GM12892 (cell line): ENCODE measurements around the gene LACRT.
"Not testable (repeated sequence)": the region's sequence is repeated elsewhere in the genome, so short reads cannot be mapped to it uniquely, and the experiment has no call there.

Source experiments
- DNase-seq: peaks from one replicate; pipeline ENCODE4 v3.0.0; 2011; ENCODE audit not compliant: insufficient read length
- FAIRE-seq: peaks from 2 replicates; lab custom pipeline; 2011; peaks lifted over from hg19 to GRCh38; lab: Jason Lieb, UNC
- POLR2A ChIP-seq: IDR thresholded peaks from 2 replicates; pipeline ENCODE4 v1.6.1; 2011; ENCODE audit warnings: low read depth, low read length, control low read depth
- POLR2AphosphoS5 ChIP-seq: IDR thresholded peaks from 2 replicates; pipeline ENCODE4 v1.6.1; 2011; ENCODE audit warnings: low read depth, low read length, control low read depth
- TAF1 ChIP-seq: IDR thresholded peaks from 2 replicates; pipeline ENCODE4 v1.6.1; 2011; ENCODE audit warnings: low read depth, mild to moderate bottlenecking, control low read depth, low read length, borderline replicate concordance

LACRT gene

DNA sequence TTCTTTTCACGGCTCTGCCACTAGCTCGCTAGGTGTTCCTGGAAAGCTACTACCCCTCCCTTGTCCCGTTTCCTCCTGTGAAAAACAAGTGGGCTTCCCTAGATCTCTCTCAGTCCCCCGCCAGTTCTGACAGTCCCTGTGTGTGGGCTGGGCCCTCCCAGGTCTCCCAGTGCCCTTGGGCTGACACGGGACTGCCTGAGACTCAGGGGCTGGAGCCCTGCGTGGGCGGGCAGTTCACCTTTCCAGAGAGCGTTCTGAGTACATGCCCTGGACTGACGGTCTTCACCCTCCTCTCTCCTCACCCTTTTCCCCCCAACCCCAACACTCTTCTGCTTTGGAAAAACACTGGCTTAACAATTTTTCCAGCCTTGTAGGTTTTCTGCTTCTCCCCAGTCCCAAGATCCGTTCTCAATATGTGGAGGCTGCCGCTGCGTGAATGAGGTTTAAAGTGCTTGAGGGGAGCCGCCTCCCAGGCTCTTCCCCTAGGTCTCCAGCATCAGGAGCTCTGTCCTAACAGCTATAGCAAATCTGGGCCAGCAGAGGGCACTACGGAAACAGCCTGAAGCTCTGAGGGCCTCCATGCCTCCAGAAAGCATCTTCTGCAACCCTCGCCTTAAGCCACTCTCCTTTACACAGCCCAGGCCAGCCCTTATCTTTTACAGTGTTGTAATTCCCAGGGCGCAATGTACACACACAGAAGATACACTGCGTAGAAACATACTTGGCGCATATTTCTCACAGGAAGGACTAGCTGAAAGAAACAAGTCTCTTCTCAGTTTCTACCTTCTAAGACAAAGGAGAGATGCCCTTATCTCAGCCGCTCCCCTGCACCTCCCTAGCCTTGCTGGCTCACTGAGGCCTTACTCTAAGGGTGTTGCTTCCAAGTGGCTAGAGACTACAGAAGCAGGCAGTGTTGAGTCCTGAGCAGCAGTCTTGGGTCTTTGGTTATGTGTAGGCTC is 23.9 kb upstream of the LACRT start:
- peak; percentile 44 for FAIRE-seq
- peak; percentile 41 for DNase-seq
- TF ChIP-seq POLR2A, result no peak

- FAIRE-seq (no peak), DNase-seq (no peak)
- TF ChIP-seq TAF1, result no peak
- TF ChIP-seq POLR2AphosphoS5, result no peak
- no peak for TF ChIP-seq POLR2A
These were observed 22.5 kb upstream of the LACRT start for GRCh38 chr12:54657105-54657607.

GRCh38 chr12:54654926-54655325 is 20.2 kb upstream of the LACRT start:
- TF ChIP-seq TAF1 (no peak), POLR2A (no peak), POLR2AphosphoS5 (no peak)
- FAIRE-seq (no peak), DNase-seq (no peak)

DNA sequence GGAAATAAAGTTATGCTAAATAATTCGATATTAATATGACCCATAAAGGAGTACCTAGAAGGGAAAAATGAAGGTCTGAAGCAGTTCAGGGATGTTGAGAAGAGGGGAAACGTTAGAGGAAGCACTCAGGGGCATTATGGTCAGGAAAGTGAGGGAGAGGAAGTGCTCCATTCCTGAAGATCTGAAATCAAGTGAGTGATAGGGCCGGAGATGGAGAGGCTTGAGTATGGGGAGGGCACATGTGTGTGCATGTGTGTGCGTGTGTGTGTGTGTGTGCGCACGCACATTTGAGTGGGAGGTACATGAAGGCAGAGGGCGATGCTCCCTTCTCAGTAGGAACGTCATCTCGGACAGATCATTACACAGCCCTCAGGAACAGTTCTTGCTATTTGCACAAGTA is 18.3 kb upstream of the LACRT start:
- TF ChIP-seq TAF1 (no peak), POLR2A (no peak), POLR2AphosphoS5 (no peak)
- DNase-seq, result no peak
- FAIRE-seq, result no peak

DNA sequence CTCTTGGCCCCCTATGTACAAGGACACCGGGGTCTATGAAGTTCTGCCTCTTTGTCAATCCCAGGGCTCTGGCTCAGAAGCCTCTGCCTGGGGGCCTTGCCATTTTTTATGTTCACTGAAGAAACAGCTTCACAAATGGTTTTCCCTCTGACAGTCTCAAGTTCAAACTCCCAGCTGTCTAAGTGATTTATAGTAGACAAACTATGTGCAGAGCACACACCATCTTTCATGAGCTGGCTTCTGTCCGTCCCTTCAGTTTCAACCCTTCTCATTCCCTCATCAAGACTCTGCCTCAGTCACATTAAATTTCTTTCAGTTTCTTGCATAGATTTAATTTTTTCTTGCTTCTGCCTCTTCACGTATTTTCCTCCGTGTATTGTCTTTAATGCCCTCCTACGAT is 16.2 kb upstream of the LACRT start:
- FAIRE-seq (no peak), DNase-seq (no peak)
- TF ChIP-seq TAF1 (no peak), POLR2A (no peak), POLR2AphosphoS5 (no peak)

- no peak for DNase-seq
- TF ChIP-seq TAF1 (no peak), POLR2A (no peak), POLR2AphosphoS5 (no peak)
- no peak for FAIRE-seq
These were observed 15.7 kb upstream of the LACRT start for GRCh38 chr12:54650409-54650808.

- FAIRE-seq, result no peak
These were observed 15.1 kb upstream of the LACRT start for GRCh38 chr12:54649825-54650224.

GRCh38 chr12:54648265-54648664 is 13.6 kb upstream of the LACRT start, which contains the start of gene DCD:
Gene DCD, minus strand, starts transcription at chr12:54648365. Its CDS starts 62 bp downstream, at chr12:54648303.
- no peak for TF ChIP-seq POLR2A
- TF ChIP-seq TAF1, result no peak
- no peak for TF ChIP-seq POLR2AphosphoS5
- DNase-seq (no peak), FAIRE-seq (no peak)

More at GRCh38 chr12:54649825-54650224, 15.1 kb upstream of the LACRT start:
- DNase-seq, result no peak
- TF ChIP-seq POLR2AphosphoS5, result no peak
- no peak for TF ChIP-seq POLR2A
- no peak for TF ChIP-seq TAF1

DNA sequence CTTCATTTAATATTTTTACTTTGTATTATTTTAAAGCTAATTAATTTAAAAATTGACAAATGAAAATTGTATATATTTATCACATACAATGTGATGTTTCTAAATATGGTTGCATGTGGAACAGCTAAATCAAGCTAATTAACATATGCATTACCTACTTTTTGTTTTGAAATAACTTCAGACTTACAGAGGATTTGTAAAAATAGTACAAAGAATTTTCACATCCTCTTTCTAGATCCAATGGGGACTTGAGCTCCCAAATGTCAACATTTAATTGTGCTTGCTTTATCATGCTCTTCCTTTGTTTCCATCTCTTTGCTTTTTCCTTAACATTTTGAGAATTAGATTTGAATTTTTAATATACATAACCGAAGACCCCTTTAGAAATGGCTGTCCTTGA is 6.9 kb upstream of the LACRT start:
- no peak for DNase-seq
- TF ChIP-seq TAF1 (no peak), POLR2A (no peak), POLR2AphosphoS5 (no peak)
- FAIRE-seq, result no peak

- FAIRE-seq, result no peak
- no peak for TF ChIP-seq TAF1
- no peak for DNase-seq
These were observed 6.4 kb upstream of the LACRT start for GRCh38 chr12:54641089-54641488.

DNA sequence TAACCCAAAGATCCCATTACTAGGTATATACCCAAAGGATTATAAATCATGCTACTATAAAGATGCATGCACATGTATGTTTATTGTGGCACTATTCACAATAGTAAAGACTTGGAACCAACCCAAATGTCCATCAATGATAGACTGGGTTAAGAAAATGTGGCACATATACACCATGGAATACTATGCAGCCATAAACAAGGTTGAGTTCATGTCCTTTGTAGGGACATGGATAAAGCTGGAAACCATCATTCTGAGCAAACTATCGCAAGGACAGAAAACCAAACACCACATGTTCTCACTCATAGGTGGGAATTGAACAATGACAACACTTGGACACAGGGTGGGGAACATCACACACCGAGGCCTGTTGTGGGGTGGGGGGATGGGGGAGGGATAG is 4.4 kb upstream of the LACRT start:
- FAIRE-seq, DNase-seq: not testable (repeated sequence)

- TF ChIP-seq TAF1 (no peak), POLR2AphosphoS5 (no peak), POLR2A (no peak)
- DNase-seq, result no peak
- FAIRE-seq, result no peak
These were observed 2.5 kb downstream of the LACRT start for GRCh38 chr12:54631988-54632728.

- FAIRE-seq (no peak), DNase-seq (no peak)
- TF ChIP-seq POLR2A, result no peak
- TF ChIP-seq POLR2AphosphoS5, result no peak
- TF ChIP-seq TAF1, result no peak
These were observed 3.1 kb downstream of the LACRT start for GRCh38 chr12:54631551-54631950.
